ENCODE measurements around the gene AGGF1.
"Not testable (repeated sequence)": the region's sequence is repeated elsewhere in the genome, so short reads cannot be mapped to it uniquely, and the experiment has no call there.

AGGF1 gene

GRCh38 chr5:77028631-77029375 is 1.4 kb upstream of the AGGF1 start:
- no peak for DNase-seq (ENCODE audit: low read depth in 3 of 3)

- no peak for DNase-seq (ENCODE audit: low read depth in 3 of 3)
Measured at GRCh38 chr5:77029376-77029885, 773 bp upstream of the AGGF1 start.

GRCh38 chr5:77031891-77032290 is 1.7 kb downstream of the AGGF1 start:
- no peak for DNase-seq (ENCODE audit: low read depth in 3 of 3)

GRCh38 chr5:77032635-77033034 is 2.4 kb downstream of the AGGF1 start:
- no peak for DNase-seq (ENCODE audit: low read depth in 3 of 3)

- no peak for DNase-seq (ENCODE audit: low read depth in 3 of 3)
Measured at GRCh38 chr5:77033338-77033737, 3.1 kb downstream of the AGGF1 start.

- no peak for DNase-seq (ENCODE audit: low read depth in 3 of 3)
Measured at GRCh38 chr5:77035950-77036349, 5.7 kb downstream of the AGGF1 start.

- DNase-seq (ENCODE audit: low read depth in 3 of 3) = no peak
Measured at GRCh38 chr5:77046416-77047073, 16.3 kb downstream of the AGGF1 start.

GRCh38 chr5:77064040-77064439 is 33.8 kb downstream of the AGGF1 start:
- DNase-seq (ENCODE audit: low read depth in 3 of 3) = no peak

GRCh38 chr5:77065256-77065655 is 35.1 kb downstream of the AGGF1 start:
- no peak for DNase-seq (ENCODE audit: low read depth in 3 of 3)

GRCh38 chr5:77066184-77066583 is 36.0 kb downstream of the AGGF1 start:
- no peak for DNase-seq (ENCODE audit: low read depth in 3 of 3)

- no peak for DNase-seq (ENCODE audit: low read depth in 3 of 3)
Measured at GRCh38 chr5:77066823-77067442, 36.7 kb downstream of the AGGF1 start.

- no peak for DNase-seq (ENCODE audit: low read depth in 3 of 3)
Measured at GRCh38 chr5:77073667-77074066, 43.5 kb downstream of the AGGF1 start.

- DNase-seq (ENCODE audit: low read depth in 3 of 3) = no peak
Measured at GRCh38 chr5:77074745-77075144, 44.5 kb downstream of the AGGF1 start.

GRCh38 chr5:77076961-77077828 is 47.0 kb downstream of the AGGF1 start:
- peak in 2 of 3 experiments; percentile 12 to 55 for DNase-seq (ENCODE audit: low read depth in 3 of 3)

- DNase-seq (ENCODE audit: low read depth in 3 of 3) = no peak
Measured at GRCh38 chr5:77077829-77078176, 47.6 kb downstream of the AGGF1 start.

GRCh38 chr5:77080479-77080878 is 50.3 kb downstream of the AGGF1 start:
- DNase-seq (ENCODE audit: low read depth in 3 of 3) = not testable (repeated sequence)

GRCh38 chr5:77080905-77081304 is 50.7 kb downstream of the AGGF1 start:
- DNase-seq (ENCODE audit: low read depth in 3 of 3) = no peak

GRCh38 chr5:77082280-77082679 is 52.1 kb downstream of the AGGF1 start:
- no peak for DNase-seq (ENCODE audit: low read depth in 3 of 3)

GRCh38 chr5:77083088-77083487 is 52.9 kb downstream of the AGGF1 start:
- no peak for DNase-seq (ENCODE audit: low read depth in 3 of 3)

GRCh38 chr5:77086368-77086688 is 56.1 kb downstream of the AGGF1 start:
- DNase-seq (ENCODE audit: low read depth in 3 of 3) = no peak

- DNase-seq (ENCODE audit: low read depth in 3 of 3) = peak; percentile 8 to 41 (median 18)
Measured at GRCh38 chr5:77086689-77087483, 56.7 kb downstream of the AGGF1 start, which contains the start of gene ZBED3. Gene ZBED3 (minus strand): TSS chr5:77087285. CDS start chr5:77077878, 9,407 bp downstream.

All from stimulated activated CD4-positive, alpha-beta T cell treated with anti-CD3 and anti-CD28 coated beads, TNF-alpha, amount 100 ng/mL, for 24 hours (primary cell).